Gastrocnemius medialis (tissue), 4 donors: ENCODE measurements around the gene TRMT5.

Experiments used
- POLR2A ChIP-seq, 2 donors: fragments of 450-650 bp; IDR thresholded peaks; one replicate each; pipeline ENCODE4 v1.6.1; 2017; ENCODE audit warnings: antibody characterized with exemption in 2 of 2, mild to moderate bottlenecking in 2 of 2, moderate library complexity in 2 of 2
- TF ChIP-seq, protein P1 (sequence below), 5 experiments: fragments of 450-650 bp in 3 of 5; fragments of 200-600 bp in 2 of 5; sonication (generic) in 2 of 5; IDR thresholded peaks in 4 of 5; conservative IDR thresholded peaks in 1 of 5; 1 replicate in 4 of 5; 2 replicates in 1 of 5; pipeline ENCODE4 v1.5.1; 2016 to 2019; ENCODE audit warnings: antibody characterized with exemption in 5 of 5, mild to moderate bottlenecking in 3 of 5, moderate library complexity in 3 of 5

DNA sequence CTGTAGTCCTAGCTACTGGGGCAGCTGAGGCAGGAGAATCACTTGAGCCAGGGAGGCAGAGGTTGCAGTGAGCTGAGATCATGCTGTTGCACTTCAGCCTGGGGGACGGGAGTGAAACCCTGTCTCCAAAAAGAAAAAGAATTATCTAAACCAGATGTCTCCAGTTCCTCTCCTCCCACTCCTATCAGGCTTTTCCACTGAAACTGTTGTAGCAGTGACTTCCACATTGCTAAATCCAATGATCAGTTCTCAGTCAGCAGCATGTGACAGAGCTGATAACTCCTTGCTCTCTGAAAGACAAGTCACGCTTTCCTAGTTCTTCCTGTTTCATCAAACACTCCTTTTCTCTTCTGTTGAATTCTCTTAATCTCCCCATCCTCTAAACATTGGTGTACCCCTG is 8.7 kb upstream of the TRMT5 start:
- TF ChIP-seq, protein P1, sequence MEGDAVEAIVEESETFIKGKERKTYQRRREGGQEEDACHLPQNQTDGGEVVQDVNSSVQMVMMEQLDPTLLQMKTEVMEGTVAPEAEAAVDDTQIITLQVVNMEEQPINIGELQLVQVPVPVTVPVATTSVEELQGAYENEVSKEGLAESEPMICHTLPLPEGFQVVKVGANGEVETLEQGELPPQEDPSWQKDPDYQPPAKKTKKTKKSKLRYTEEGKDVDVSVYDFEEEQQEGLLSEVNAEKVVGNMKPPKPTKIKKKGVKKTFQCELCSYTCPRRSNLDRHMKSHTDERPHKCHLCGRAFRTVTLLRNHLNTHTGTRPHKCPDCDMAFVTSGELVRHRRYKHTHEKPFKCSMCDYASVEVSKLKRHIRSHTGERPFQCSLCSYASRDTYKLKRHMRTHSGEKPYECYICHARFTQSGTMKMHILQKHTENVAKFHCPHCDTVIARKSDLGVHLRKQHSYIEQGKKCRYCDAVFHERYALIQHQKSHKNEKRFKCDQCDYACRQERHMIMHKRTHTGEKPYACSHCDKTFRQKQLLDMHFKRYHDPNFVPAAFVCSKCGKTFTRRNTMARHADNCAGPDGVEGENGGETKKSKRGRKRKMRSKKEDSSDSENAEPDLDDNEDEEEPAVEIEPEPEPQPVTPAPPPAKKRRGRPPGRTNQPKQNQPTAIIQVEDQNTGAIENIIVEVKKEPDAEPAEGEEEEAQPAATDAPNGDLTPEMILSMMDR (IDR thresholded peaks at IDR 0.05 in 4 of 5, conservative IDR thresholded peaks at IDR 0.05 in 1 of 5) = no peak
- TF ChIP-seq POLR2A (IDR thresholded peaks at IDR 0.05) = no peak
